ENCODE results near the gene CEP170.

The CEP170 gene

DNA sequence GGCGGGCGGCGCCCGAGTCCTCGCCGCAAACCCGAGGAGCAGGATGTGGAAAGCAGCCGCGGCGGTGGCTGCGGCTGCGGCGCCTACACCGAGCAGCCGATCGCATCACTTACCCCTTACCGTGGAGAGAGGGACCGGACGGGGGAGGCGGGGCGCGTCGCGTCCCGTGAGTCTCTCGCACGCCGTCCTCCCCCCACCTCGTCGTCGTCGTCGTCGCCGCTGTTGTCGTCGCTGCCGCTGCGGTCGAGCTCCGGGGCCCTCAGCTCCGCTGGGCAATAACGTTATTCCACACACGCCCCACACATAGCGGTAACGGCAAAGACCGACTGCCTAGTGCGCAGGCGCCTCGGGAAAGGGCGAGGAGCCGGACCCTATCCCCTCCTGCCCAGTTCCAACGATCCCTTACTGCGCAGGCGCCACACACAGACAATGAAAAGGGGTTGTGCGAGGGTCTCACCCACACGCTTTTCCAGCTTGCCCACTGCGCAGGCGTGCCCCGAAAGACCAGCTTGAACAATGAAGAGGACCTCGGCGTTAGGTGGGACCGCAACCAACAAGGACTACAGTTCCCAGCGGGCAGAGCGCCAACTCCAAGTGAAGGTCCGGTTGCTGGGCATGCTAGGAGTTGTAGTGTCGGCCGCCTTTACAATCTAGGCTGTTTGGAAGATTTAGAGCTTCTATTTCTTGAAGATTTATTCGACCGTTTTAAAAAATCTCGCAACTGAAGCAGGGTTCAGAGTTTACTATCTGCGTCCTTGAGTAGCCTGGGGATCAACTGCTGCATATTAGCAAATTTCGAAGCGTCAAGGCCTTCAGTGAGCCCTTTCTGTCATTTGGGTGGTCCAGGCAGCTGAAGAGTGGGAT is at the start of gene CEP170:
Gene CEP170 (minus strand): TSS at position 355 of the 864 bp plus-strand sequence. CDS start 30,001 bp downstream, outside the sequence.
- peak within 1 kb of the TSS; percentile 82 for H3K4me3 ChIP-seq (ENCODE audit: low read depth, low read length)

DNA sequence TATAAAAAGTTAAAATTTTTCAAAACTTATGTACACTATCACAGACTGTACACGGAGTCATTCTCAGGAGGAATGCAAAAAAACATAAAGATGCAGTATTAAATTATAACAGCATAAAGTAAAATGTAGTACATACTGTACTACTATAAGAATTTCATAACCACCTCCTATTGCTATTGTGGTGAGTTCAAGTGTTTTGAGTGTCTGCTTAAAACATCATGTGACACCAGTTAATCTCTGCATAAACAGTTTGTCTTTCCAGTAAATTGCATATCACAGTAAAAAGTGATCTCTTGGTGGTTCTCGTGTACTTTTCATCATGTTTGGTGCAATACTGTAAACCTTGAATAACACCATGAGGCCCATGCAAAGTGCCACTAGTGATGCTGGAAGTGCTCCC is 46.0 kb upstream of the CEP170 start:
- no peak overlapping the region for H3K4me3 ChIP-seq (ENCODE audit: low read depth, low read length)

DNA sequence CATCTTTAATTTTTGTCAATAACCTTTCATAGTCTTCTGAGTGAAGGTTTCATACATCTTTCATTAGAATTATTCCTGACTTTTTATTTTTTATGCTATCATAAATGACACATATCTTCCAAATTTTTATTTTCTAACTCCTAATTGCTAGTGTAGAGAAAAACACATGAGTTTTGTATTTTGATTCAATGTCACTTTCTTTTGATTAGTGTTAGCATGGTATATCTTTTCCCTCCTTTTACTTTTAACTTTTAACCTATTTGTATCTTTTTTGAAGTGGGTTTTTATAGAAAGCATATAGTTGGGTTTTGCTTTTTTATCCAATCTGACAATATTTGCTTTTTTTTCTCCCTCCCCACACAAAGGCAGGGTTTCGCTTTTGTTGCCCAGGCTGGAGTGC is 44.0 kb upstream of the CEP170 start:
- H3K4me3 ChIP-seq (ENCODE audit: low read depth, low read length): no peak overlapping the region

DNA sequence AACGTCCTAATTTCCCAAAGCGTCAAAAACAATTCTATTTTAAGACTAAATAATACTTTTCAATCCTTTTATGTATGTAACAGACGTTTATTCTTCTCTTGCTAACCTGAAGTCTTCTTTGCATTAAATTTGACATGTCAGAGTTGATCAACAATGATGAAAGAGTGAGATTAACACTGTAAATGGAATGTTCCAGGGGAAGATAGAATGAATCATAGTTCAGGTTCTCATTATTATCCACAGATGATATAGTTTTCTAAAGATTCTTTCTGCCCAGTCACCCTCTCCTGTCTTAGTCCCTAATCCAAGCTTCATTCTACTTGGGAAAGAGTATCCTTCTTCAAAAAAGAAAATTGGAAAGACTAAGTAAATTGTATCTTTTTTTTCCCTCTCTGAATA is 39.6 kb upstream of the CEP170 start:
- no peak overlapping the region for H3K4me3 ChIP-seq (ENCODE audit: low read depth, low read length)

DNA sequence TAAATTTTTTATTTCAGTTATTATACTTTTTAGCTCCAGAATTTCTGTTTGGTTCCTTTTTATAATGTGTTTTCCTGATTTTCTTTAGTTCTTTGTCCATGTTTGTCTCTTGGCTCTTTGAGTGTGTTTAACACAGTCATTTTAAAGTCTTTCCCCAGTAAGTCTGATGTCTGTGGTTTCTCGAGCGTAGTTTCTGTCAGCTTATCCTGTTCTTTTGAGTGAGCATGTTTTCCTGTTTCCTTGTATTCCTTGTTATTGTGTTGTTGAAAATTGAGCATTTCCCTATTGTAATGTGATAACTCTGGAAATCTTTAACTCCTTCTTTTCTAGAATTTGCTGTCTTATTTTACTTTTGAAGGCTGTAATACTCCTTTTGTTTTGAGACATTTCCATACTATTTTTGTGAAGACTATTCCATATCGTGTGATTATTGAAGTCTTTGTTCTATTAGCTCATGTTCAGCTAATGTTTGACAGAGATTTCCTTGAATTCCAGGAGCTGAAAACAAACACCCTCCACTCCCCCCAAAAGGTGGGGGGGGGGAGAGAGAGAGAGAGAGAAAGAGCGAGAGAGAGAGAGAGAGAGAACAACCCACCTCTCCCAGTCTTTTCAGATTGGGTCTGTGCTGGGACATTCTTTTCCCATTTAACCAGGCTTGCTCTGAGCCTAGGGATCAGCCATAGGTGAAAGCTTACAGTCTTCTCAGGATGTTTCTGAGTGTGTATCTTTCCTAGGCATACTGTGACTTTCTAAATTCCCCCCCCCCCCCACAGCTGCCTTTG is 39.1 kb upstream of the CEP170 start:
- H3K4me3 ChIP-seq (ENCODE audit: low read depth, low read length): no peak overlapping the region

DNA sequence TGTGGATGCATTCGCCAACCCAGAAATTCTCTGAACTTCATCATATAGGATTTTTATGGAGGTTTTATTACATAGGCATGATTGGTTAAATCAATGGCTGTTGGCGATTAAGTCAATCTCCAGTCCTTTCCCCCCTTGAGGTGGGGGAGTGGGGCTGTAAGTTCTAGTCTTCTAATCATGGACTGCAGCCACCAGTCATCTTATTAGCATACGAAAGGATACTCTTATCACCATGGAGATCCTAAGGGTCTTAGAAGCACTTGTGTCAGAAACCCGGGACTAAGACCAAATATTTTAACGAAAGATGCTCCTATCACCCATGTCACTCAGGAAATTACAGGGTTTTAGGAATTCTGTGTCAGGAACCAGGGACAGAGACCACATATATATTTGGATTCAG is 37.0 kb upstream of the CEP170 start:
- H3K4me3 ChIP-seq (ENCODE audit: low read depth, low read length): no peak overlapping the region

DNA sequence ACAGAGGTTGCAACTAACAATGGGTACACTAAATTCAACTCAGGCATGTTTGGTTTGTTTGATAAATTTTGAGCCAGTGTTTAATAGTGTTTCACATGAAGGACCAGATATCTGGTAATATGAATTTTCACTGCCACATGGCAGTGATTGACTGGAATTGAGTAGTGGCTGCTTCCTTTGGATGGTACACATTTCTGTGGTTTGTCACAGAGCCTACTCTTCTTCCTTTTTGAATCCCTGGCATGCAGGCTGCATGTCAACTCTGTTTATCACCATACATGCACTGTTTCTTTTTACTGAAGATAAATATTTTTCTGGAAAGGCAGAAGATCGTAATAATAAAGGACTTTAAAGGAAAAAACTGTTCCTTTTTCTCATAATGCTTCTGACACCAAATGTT is 36.2 kb upstream of the CEP170 start:
- no peak overlapping the region for H3K4me3 ChIP-seq (ENCODE audit: low read depth, low read length)

DNA sequence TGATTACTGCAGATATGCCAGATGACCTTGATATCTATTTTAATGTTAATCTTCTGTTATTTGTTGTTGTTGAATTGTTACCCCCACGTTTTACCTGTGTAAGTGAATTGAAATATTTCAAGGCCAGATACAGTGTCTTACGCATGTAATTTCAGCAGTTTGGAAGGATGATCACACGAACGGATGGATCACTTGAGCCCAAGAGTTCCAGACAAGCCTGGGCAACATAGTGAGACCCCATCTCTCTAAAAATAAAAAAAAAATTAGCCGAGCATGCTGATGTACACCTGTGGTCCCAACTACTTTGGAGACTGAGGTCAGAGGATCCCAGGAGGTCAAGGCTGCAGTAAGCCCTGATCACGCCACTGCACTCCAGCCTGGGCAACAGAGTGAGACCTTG is 33.0 kb upstream of the CEP170 start:
- H3K4me3 ChIP-seq (ENCODE audit: low read depth, low read length): no peak overlapping the region

DNA sequence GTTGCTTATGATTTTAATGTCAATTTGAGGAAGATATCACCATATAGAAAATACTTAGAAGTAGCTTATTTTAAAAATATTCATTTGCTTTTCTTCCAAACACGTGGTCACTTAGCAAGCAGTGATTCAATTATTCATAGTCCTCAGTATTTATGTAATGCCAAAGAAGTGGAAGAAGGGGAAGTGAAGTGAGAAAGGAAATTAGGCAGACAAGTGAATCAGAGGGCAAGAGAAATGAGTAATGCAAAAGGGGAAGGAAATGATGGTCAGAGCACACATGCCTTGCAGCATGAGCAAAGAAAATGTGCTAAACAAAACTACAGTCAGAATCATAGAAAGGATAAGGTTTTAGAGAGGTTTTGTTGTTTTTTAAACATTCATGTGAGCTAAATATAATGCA is 32.6 kb upstream of the CEP170 start:
- H3K4me3 ChIP-seq (ENCODE audit: low read depth, low read length): no peak overlapping the region

DNA sequence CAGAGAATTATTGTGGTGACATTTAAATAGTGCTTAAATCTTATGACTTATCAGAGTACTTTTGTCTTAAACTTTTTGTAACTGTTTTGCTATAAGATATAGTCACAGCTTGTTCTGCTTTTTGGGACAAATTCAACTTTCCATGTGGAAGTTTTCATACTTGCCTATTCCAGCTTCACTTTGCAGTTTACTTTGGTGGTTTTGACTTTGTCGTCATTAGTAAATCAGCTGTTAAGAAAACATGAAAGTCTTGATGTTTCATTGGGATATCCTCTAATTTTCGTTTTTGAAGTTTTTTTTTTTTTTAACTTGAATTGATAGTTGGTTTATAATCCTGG is 32.0 kb upstream of the CEP170 start:
- no peak overlapping the region for H3K4me3 ChIP-seq (ENCODE audit: low read depth, low read length)

DNA sequence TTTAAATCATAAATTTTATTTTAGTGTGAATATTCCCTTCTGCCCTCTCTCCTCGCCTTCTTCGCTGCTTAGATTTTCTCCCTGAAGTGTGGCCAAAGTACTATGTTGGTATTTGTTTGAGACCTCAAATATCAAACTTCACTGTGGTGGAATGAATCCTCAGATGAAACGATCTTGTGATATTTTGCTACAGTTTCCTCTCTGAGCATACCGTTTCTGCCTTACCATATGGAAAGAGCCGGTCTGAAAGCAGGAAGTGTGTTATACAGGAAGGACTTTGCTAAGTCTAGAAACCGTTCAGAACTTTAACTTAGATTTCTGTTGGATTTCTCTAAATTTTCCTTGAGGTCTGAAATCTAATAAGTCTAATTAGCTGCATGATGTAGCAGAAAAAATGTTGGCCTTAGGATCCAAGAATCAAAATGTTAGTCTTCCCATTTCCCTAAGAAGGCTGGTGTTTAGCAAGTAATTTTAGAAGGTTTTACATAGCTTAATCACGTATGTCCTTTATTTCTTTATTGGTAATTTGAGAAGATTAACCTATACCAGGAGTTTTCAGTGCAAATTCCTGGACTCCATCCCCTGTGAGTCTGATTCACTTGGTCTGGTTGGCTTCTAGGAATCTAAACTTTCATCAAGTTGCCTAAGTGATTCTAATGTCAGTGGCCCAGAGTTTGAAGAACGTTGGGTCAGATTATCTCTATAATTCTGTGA is 31.5 kb upstream of the CEP170 start:
- H3K4me3 ChIP-seq (ENCODE audit: low read depth, low read length): no peak overlapping the region

DNA sequence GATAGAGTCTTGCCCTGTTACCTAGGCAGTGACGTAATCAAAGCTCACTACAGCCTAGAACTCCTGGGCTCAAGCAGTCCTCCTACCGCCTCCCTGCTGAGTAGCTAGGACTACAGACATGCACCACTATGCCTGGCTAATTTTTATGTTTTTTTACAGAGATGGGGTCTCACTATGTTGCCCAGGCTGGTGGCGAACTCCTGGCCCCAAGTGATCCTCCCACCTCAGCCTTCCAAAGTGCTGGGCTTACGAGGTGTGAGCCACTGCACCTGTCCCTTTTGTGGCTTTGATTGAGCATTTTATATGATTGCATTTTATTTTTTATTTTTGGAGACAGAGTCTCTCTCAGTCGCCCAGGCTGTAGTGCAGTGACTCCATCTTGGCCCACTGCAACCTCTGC is 26.6 kb upstream of the CEP170 start:
- no peak overlapping the region for H3K4me3 ChIP-seq (ENCODE audit: low read depth, low read length)

DNA sequence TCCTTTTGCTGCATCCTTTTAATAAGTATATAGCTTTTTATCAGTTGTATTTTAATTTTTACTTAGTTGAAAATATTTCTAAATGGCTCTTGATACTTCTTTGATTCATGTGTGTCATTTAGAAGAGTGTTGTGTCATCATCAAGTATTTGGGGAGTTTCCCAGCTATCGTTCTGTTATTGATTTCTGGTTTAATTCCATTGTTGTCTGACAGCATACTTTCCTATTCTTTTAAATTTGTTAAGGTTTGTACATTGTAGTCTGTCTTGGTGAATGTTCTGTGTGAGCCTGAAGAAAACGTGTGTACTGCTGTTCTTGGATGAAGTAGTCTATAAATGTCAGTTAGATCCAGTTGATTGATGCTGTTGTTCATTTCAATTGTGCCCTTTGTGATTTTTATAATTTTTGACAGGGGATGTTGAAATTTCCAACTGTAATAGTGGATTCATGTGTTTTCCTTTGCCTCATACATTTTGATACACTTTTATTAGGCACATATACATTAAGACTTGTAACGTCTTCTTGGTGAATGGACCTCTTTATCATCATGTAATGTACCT is 25.6 kb upstream of the CEP170 start:
- H3K4me3 ChIP-seq (ENCODE audit: low read depth, low read length): no peak overlapping the region

DNA sequence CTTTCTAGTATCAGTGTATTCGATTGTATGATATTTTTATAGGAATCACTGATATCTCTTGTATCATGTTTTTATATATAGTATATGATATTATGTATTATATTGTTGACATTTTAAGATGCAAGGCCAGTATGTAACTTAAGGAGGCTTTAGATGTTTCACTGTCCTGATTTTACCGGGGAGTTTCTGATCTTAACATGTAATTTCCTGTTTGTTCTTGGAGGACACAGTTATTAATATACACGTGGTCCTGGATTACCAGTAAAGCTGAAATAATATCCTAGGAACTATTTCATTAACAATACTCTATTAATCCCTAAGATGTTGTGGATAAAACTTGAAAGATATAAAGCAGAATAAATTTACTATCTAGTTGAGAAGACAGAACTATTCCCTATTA is 20.2 kb upstream of the CEP170 start:
- H3K4me3 ChIP-seq (ENCODE audit: low read depth, low read length): no peak overlapping the region

DNA sequence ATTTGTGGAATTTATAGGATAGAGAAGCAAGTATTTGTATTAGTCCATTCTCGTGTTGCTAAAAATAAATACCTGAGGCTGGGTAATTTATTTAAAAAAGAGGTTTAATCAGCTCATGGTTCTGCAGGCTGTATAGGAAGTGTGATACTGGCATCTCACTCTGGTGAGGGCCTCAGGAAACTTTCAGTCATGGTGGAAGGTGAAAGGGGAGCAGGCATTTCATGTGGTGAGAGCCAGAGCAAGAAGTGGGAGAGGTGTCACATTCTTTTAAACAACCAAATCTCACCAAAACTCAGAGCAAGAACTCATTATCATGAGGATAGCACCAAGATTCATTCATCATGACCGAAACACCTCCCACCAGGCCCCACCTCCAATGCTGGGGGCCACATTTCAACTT is 18.9 kb upstream of the CEP170 start:
- H3K4me3 ChIP-seq (ENCODE audit: low read depth, low read length): no peak overlapping the region

DNA sequence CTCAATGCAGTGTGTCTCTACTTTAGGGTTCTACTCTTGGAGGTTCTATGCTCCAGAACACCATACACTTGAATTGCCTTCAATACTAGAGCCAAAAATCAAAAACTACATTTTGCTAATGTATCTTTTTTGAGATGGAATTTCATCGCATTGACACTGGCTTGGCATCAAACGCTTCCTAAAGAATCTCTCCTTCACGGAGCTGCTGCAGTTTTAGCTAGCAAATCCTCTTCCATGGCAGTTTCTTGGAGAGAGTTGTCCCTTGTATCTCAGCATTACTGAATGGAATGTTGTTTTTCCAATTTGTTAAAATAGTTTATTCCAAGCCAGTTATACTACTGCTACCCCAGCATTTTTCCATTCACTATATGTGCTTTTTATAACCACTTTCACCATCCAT is 18.4 kb upstream of the CEP170 start:
- H3K4me3 ChIP-seq (ENCODE audit: low read depth, low read length): no peak overlapping the region

DNA sequence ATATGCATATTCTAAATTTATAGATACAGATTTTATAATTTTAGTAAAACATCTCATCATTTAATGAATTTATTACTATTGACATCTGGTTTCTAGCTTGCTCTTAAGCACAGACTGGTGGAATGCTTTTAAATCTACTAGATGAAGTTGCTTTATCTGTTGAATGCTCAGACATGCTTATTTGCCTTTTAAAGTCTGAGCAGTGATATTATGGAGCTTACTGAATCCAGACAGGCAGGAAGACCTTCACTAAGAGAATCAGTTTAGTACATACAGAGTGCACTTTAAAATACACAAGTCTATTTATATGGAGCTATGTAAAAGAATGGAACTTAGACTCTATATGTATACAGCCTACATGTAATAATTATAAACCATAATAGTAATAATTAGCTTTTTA is 17.3 kb upstream of the CEP170 start:
- H3K4me3 ChIP-seq (ENCODE audit: low read depth, low read length): no peak overlapping the region

DNA sequence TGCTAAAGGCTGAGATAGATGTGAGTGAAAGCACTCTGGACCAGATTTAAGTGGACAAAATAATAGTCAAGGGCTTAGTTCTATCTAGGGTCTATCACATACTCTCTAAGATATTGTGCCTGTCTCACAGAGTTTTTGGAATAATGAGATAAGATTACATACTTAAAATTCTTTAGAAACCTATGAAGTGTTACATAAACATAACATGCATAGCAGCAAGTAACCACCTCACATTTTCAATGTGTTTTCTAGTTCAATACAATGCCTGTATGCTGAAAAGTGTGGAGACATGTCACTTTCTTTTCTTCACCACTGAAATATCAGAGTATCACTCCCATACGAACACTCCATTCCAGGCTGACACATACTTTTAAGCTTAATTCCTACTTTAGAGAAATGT is 16.9 kb upstream of the CEP170 start:
- no peak overlapping the region for H3K4me3 ChIP-seq (ENCODE audit: low read depth, low read length)

DNA sequence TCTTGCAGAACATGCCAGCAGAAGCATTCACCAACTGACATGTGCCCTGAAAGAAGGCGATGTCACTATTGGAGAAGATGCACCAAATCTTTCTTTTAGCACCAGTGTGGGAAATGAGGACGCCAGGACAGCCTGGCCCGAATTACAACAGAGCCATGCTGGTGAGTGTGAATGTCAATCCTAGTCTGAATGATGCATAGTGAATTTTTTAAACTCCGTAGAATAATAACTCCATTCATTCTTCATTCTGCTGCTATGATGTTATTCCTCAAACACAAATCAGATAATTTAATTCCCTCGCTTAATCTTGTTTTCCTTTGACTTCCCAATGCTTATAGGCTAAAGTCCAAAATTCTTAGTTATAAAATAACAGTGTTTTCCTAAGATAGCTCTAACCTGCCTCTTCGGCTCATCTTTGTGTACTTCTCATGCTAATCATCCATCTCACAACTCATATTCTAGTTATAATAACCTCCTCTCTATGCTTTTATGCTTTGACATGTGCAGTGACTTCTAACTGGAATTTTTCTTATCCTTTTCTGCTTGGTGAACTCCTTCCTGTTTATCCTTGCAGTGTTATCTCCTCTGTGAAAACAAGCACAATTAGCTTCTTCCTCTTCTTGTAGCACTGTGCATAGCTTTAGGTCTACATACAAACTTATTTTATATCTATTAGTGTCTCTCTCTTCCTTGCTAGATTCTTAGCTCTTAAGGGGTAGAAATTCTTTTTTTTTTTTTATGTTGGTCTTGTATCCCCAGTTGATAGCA is 15.2 kb upstream of the CEP170 start:
- H3K4me3 ChIP-seq (ENCODE audit: low read depth, low read length): no peak overlapping the region

DNA sequence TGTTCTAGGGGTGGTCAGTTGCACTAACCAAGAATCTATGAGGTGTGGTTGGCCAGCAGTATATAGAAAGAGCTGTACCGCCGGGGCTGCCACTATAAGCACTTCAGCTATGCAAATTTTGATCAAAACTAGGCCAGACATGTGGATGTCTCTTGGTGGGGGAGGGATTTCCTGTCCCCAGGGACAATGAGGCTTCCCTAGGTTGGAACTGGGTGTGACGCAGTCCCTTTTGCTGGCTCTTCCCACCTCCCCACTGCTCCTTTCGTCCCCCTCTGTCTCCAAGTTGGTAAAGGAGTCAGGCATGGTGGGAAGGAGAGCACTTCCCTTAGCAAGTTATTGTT is 14.3 kb upstream of the CEP170 start:
- H3K4me3 ChIP-seq (ENCODE audit: low read depth, low read length): no peak overlapping the region

Measured in iPS-11a (cell line).